Gastroesophageal sphincter (tissue), 3 donors: ENCODE data around the gene MSMP.

Source experiments
- EP300 ChIP-seq: sonication (generic); formaldehyde crosslinking; IDR thresholded peaks from one replicate; pipeline ENCODE4 v1.6.1; 2017; ENCODE audit warnings: antibody characterized with exemption, mild to moderate bottlenecking
- POLR2A ChIP-seq, 2 donors: fragments of 450-650 bp; IDR thresholded peaks; one replicate each; pipeline ENCODE4 v1.6.1; 2017; ENCODE audit warnings: antibody characterized with exemption in 2 of 2, mild to moderate bottlenecking in 2 of 2, moderate library complexity in 1 of 2
- POLR2AphosphoS5 ChIP-seq: sonication (generic); formaldehyde crosslinking; IDR thresholded peaks from one replicate; pipeline ENCODE4 v1.6.1; 2017; ENCODE audit warnings: antibody characterized with exemption
- TF ChIP-seq, protein P1 (sequence below), 4 experiments: fragments of 200-600 bp in 2 of 4; fragments of 450-650 bp in 2 of 4; sonication (generic) in 1 of 4; IDR thresholded peaks; one replicate each; pipeline ENCODE4 v1.5.1; 2017 to 2019; ENCODE audit warnings: antibody characterized with exemption in 4 of 4, mild to moderate bottlenecking in 2 of 4, moderate library complexity in 2 of 4

DNA sequence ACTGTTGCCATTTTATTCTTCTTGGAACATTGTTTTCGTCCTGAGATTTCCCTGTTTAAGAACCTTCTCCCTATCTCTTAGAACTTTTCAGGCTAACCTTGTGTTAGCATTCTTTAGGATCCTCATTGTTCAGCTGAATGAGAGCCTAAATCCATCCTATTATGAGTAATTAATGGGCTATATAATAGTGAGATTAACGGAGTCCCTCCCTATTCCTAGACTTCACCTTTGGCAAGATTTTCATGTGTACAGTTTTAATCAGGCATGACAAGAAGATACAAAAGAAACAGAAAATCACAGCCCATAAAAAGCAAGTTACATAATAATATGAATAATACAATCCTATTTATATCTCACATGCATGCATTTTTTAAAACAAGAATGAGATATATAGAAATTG is 9.1 kb upstream of the MSMP start:
- TF ChIP-seq POLR2AphosphoS5 = no peak
- TF ChIP-seq, protein P1, sequence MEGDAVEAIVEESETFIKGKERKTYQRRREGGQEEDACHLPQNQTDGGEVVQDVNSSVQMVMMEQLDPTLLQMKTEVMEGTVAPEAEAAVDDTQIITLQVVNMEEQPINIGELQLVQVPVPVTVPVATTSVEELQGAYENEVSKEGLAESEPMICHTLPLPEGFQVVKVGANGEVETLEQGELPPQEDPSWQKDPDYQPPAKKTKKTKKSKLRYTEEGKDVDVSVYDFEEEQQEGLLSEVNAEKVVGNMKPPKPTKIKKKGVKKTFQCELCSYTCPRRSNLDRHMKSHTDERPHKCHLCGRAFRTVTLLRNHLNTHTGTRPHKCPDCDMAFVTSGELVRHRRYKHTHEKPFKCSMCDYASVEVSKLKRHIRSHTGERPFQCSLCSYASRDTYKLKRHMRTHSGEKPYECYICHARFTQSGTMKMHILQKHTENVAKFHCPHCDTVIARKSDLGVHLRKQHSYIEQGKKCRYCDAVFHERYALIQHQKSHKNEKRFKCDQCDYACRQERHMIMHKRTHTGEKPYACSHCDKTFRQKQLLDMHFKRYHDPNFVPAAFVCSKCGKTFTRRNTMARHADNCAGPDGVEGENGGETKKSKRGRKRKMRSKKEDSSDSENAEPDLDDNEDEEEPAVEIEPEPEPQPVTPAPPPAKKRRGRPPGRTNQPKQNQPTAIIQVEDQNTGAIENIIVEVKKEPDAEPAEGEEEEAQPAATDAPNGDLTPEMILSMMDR (IDR thresholded peaks at IDR 0.05) = no peak
- no peak for TF ChIP-seq POLR2A (IDR thresholded peaks at IDR 0.05)
- no peak for TF ChIP-seq EP300
